Panc1 (cell line): ENCODE measurements around the gene ARHGEF39.

ENCODE experiments used
- CTCF ChIP-seq: fragments of 450-650 bp; IDR thresholded peaks from 2 replicates; pipeline ENCODE4 v1.5.1; 2017; ENCODE audit warnings: mild to moderate bottlenecking
- REST ChIP-seq, 2 experiments: IDR thresholded peaks; 2 replicates each; pipeline ENCODE4 v1.6.1; 2011 to 2012; ENCODE audit warnings: low read depth in 2 of 2, control low read depth in 1 of 2, low read length in 1 of 2, mild to moderate bottlenecking in 1 of 2, moderate library complexity in 1 of 2; ENCODE audit not compliant: insufficient read depth in 1 of 2

- TF ChIP-seq CTCF = no peak
- no peak for TF ChIP-seq REST (IDR thresholded peaks at IDR 0.05; ENCODE audit: insufficient read depth in 1 of 2, low read depth in 2 of 2, low read length in 1 of 2)
These were observed 1.6 kb upstream of the ARHGEF39 start for GRCh38 chr9:35666549-35666948.
